ENCODE measurements around the gene PTGER4. TPM values are rescaled to one million over a fixed set of nuclear protein-coding genes. Genes with fewer than 3 reads are reported as not detected.

PTGER4 gene
- total and polyA plus RNA-seq, 2 of the 8 experiments (the other 6 are each of a cell fraction or from before 2014, with no cell fraction given), result 0.76 to 1.2 TPM

DNA sequence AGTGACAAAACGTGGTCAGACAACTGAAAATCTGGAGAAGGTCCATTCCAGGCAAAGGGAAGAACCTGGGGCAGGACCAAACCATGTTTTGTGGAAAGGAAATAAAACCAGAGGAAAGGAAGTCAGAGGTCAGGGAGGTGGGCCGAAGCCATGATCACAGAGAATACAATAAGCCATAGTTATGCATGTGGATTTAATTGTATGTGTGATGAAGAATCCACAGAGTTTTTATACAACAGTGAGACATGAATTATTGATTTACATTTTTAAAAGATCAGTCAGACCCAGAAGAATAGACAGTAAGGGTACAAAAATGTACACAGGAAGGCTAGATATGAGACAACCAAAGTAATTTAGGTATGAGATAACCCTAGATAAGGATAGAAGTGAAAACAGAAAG is 55.3 kb downstream of the PTGER4 start:
- no peak overlapping the region for H3K23ac ChIP-seq (ENCODE audit: insufficient read length)
- no peaks in the 10 kb centered on the region for H3K79me2 ChIP-seq (ENCODE audit: control insufficient read depth in 1 of 2, insufficient read depth in 2 of 2, low read length in 2 of 2)
- POLR2A ChIA-PET (ENCODE audit: partially characterized antibody), result no interaction called here
- no peak overlapping the region for H3K4ac ChIP-seq (replicated peaks; ENCODE audit: insufficient read length, low read depth, low read length)
- H3K9ac ChIP-seq (replicated peaks in 1 of 4; ENCODE audit: extremely low read depth in 1 of 4, low read depth in 3 of 4, low read length in 3 of 4), result no peak overlapping the region
- no peaks in the 10 kb centered on the region for H3K79me1 ChIP-seq (ENCODE audit: low read depth, low read length)
- CTCF ChIA-PET (ENCODE audit: partially characterized antibody), result interaction anchor here (0.6 to 2.6 kb wide), 15 partner anchors 12 to 1157 kb away, joined by 3 to 15 read pairs (median 4); no protein-coding TSS in a partner anchor
- WGBS, 2 experiments (ENCODE audit: extremely low coverage in 1 of 2, insufficient coverage in 1 of 2, insufficient read length in 1 of 2, insufficient replicate concordance in 2 of 2, low coverage in 1 of 2, low lambda C conversion rate in 2 of 2, missing lambda C conversion rate in 1 of 2), result 79% methylated on average over 2 of the region's 2 CpGs; no CpG with 5 or more reads in 1 of the 2 experiments
- H3K18ac ChIP-seq (ENCODE audit: extremely low read depth, low read length), result no peak overlapping the region
- H3K4me1 ChIP-seq (replicated peaks in 1 of 4; ENCODE audit: control insufficient read depth in 3 of 4, insufficient read depth in 4 of 4, low read length in 3 of 4), result no peaks in the 10 kb centered on the region
- no peak for FAIRE-seq
- no peak overlapping the region for H2AK5ac ChIP-seq (ENCODE audit: low read depth, low read length)
- H4K5ac ChIP-seq (ENCODE audit: insufficient read length, low read depth, low read length), result no peak overlapping the region
- no peak overlapping the region for H3K4me2 ChIP-seq (ENCODE audit: insufficient read depth in 1 of 2, low read depth in 2 of 2, low read length in 2 of 2)
- no peaks in the 10 kb centered on the region; a peak in 1 of 8 replicates for H3K36me3 ChIP-seq (ENCODE audit: control insufficient read depth in 2 of 4, insufficient read depth in 4 of 4, low read length in 3 of 4)
- no peak overlapping the region for H2BK120ac ChIP-seq (replicated peaks; ENCODE audit: low read depth, low read length)
- no peak overlapping the region for H3K4me3 ChIP-seq (ENCODE audit: extremely low read depth in 1 of 4, insufficient read depth in 2 of 4, low read depth in 3 of 4, low read length in 4 of 4)
- no peak overlapping the region for H3K14ac ChIP-seq (ENCODE audit: insufficient read length)
- H2AFZ ChIP-seq (ENCODE audit: low read length), result no peak overlapping the region
- H2BK12ac ChIP-seq (ENCODE audit: low read depth, low read length), result no peak overlapping the region
- no peak overlapping the region for H4K8ac ChIP-seq (ENCODE audit: extremely low read depth, insufficient read depth, low read length)
- no peak overlapping the region for H3K27ac ChIP-seq (ENCODE audit: low read depth, low read length)
- no peak overlapping the region for H2BK5ac ChIP-seq (ENCODE audit: low read depth, low read length)
- H2BK20ac ChIP-seq (ENCODE audit: low read length), result no peak overlapping the region
- no peak overlapping the region for H3K56ac ChIP-seq (replicated peaks; ENCODE audit: insufficient read length, low read depth, low read length)
- no peaks in the 10 kb centered on the region for H3K9me3 ChIP-seq (ENCODE audit: insufficient read depth in 2 of 2, low read depth in 1 of 2, low read length in 1 of 2)
- no peak overlapping the region for H4K91ac ChIP-seq (replicated peaks; ENCODE audit: insufficient read length, low read length)
- H2BK15ac ChIP-seq (ENCODE audit: low read length), result no peak overlapping the region
- DNase-seq (ENCODE audit: low read depth in 1 of 2, low spot score in 2 of 2), result no peak
- H4K20me1 ChIP-seq (replicated peaks in 1 of 2; ENCODE audit: control insufficient read depth in 1 of 2, insufficient read depth in 2 of 2, low read length in 2 of 2), result no peaks in the 10 kb centered on the region
- H3K27me3 ChIP-seq (replicated peaks in 1 of 4; ENCODE audit: control insufficient read depth in 3 of 4, extremely low read depth in 1 of 4, insufficient read depth in 3 of 4, low read length in 3 of 4), result no peaks in the 10 kb centered on the region
- no peaks in the 10 kb centered on the region for H3K23me2 ChIP-seq (ENCODE audit: low read depth, low read length)
- TF ChIP-seq TBP (IDR thresholded peaks at IDR 0.05; ENCODE audit: low read depth, low read length), result no peak
- TF ChIP-seq GABPA (IDR thresholded peaks at IDR 0.05; ENCODE audit: borderline replicate concordance, insufficient read depth, low read length), result no peak
- no peak for TF ChIP-seq BACH1 (IDR thresholded peaks at IDR 0.05; ENCODE audit: low read length)
- TF ChIP-seq NRF1 (IDR thresholded peaks at IDR 0.05; ENCODE audit: low read depth, low read length), result no peak
- TF ChIP-seq EGR1 (IDR thresholded peaks at IDR 0.05; ENCODE audit: borderline replicate concordance, low read depth, low read length), result no peak
- TF ChIP-seq, protein P1, sequence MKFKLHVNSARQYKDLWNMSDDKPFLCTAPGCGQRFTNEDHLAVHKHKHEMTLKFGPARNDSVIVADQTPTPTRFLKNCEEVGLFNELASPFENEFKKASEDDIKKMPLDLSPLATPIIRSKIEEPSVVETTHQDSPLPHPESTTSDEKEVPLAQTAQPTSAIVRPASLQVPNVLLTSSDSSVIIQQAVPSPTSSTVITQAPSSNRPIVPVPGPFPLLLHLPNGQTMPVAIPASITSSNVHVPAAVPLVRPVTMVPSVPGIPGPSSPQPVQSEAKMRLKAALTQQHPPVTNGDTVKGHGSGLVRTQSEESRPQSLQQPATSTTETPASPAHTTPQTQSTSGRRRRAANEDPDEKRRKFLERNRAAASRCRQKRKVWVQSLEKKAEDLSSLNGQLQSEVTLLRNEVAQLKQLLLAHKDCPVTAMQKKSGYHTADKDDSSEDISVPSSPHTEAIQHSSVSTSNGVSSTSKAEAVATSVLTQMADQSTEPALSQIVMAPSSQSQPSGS (IDR thresholded peaks at IDR 0.05; ENCODE audit: low read length), result no peak
- TF ChIP-seq CREB1 (IDR thresholded peaks at IDR 0.05), result no peak
- no peak for TF ChIP-seq TCF12 (IDR thresholded peaks at IDR 0.05; ENCODE audit: low read depth, low read length)
- no peak for TF ChIP-seq CTBP2 (IDR thresholded peaks at IDR 0.05; ENCODE audit: borderline replicate concordance, insufficient read depth, insufficient read length, low read length)
- no peak for TF ChIP-seq EZH2 (IDR thresholded peaks at IDR 0.05; ENCODE audit: low read depth, low read length, severe bottlenecking)
- no peak for TF ChIP-seq HDAC2 (IDR thresholded peaks at IDR 0.05; ENCODE audit: borderline replicate concordance in 1 of 2, low read depth in 2 of 2, low read length in 2 of 2)
- TF ChIP-seq SIN3A (conservative IDR thresholded peaks at IDR 0.05 in 1 of 2, IDR thresholded peaks at IDR 0.05 in 1 of 2; ENCODE audit: low read depth in 1 of 2, low read length in 2 of 2), result no peak
- TF ChIP-seq KDM1A (IDR thresholded peaks at IDR 0.05; ENCODE audit: borderline replicate concordance, low read length), result no peak
